Smooth muscle cell (in vitro differentiated cells): ENCODE results near the gene SLC30A5. TPM values are rescaled to one million over a fixed set of nuclear protein-coding genes. Genes with fewer than 3 reads are reported as not detected.
"Not testable (repeated sequence)": the region's sequence is repeated elsewhere in the genome, so short reads cannot be mapped to it uniquely, and the experiment has no call there.

Experiments used
- DNase-seq: peaks from one replicate; lab custom pipeline; 2025; ENCODE audit not compliant: unreplicated experiment; lab: John Stamatoyannopoulos, UW
- H2AFZ ChIP-seq: fragments of 200-600 bp; sonication (generic); 2 replicates; pipeline ENCODE4 v1.6.0; 2016; ENCODE audit warnings: antibody characterized with exemption, low read depth, mild to moderate bottlenecking
- H3F3A ChIP-seq: fragments of 200-600 bp; sonication (generic); 2 replicates; pipeline ENCODE4 v1.6.0; 2017; ENCODE audit warnings: antibody characterized with exemption, low read depth
- H3K27ac ChIP-seq: fragments of 200-600 bp; sonication (generic); 2 replicates; pipeline ENCODE4 v1.5.1; 2016; ENCODE audit warnings: low read depth, mild to moderate bottlenecking
- H3K27me3 ChIP-seq: fragments of 200-600 bp; sonication (generic); 2 replicates; pipeline ENCODE4 v1.6.1; 2016; ENCODE audit warnings: low read depth, mild to moderate bottlenecking
- H3K36me3 ChIP-seq: fragments of 200-600 bp; sonication (generic); 2 replicates; pipeline ENCODE4 v1.5.1; 2016; ENCODE audit warnings: low read depth
- H3K4me1 ChIP-seq: fragments of 200-600 bp; sonication (generic); 2 replicates; pipeline ENCODE4 v1.5.1; 2016; ENCODE audit warnings: low read depth
- H3K4me2 ChIP-seq: fragments of 200-600 bp; sonication (generic); 2 replicates; pipeline ENCODE4 v1.6.0; 2016; ENCODE audit warnings: mild to moderate bottlenecking
- H3K4me3 ChIP-seq: fragments of 200-600 bp; sonication (generic); 2 replicates; pipeline ENCODE4 v1.5.1; 2016; ENCODE audit warnings: mild to moderate bottlenecking
- H3K79me2 ChIP-seq: fragments of 200-600 bp; sonication (generic); 2 replicates; pipeline ENCODE4 v1.6.0; 2016; ENCODE audit warnings: low read depth, mild to moderate bottlenecking
- H3K9ac ChIP-seq: fragments of 200-600 bp; sonication (generic); 2 replicates; pipeline ENCODE4 v1.6.0; 2016; ENCODE audit warnings: low read depth
- H3K9me3 ChIP-seq: fragments of 200-600 bp; sonication (generic); replicated peaks from 2 replicates; pipeline ENCODE4 v1.5.1; 2016; ENCODE audit warnings: low read depth
- H4K20me1 ChIP-seq: fragments of 200-600 bp; sonication (generic); 2 replicates; pipeline ENCODE4 v1.6.0; 2016; ENCODE audit warnings: low read depth
- WGBS: methylation state at CpG from one replicate; pipeline ENCODE4 v1.1.7; 2016; ENCODE audit warnings: low lambda C conversion rate; 5-methylcytosine and 5-hydroxymethylcytosine counted together
- polyA plus RNA-seq: library from polyadenylated mRNA; unstranded; fragments of >200 nt; fragmentation: Nextera tagmentation; extraction: Ambion mirVana; gene quantifications from 2 replicates; pipeline ENCODE4 v1.2.1, GENCODE V29; 2016
- total RNA-seq: library from RNA; depleted of rRNA; stranded (reverse); fragments of >200 nt; gene quantifications from 2 replicates; pipeline ENCODE4 v1.2.3, GENCODE V29; 2014
- TF ChIP-seq, protein P1 (sequence below): fragments of 200-600 bp; sonication (generic); IDR thresholded peaks from 2 replicates; pipeline ENCODE4 v1.5.1; 2017; ENCODE audit warnings: borderline replicate concordance, mild to moderate bottlenecking, antibody characterized with exemption; ENCODE audit not compliant: insufficient read depth, poor library complexity, severe bottlenecking

Gene SLC30A5
- total and polyA plus RNA-seq, 2 experiments from 2014 or later, result 54.5 to 79.5 TPM

DNA sequence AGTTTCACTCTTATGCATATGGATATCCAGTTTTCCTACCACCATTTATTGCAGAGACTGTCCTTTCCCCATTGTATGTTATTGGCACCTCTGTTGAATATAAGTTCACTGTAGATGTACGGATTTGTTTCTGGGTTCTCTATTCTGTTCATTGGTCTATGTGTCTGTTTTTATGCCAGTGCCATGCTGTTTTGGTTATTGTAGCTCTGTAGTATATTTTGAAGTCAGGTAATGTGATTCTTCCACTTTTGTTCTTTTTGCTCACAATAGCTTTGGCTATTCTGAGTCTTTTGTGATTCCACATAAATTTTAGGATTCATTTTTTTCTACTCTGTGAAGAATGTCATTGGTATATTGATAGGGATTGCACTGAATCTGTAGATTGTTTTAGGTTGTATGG lies 47.0 kb downstream of the SLC30A5 start:
- no peaks in the 10 kb centered on the region for H4K20me1 ChIP-seq
- no peaks in the 10 kb centered on the region for H3K27me3 ChIP-seq
- WGBS, result 91% methylated on average over 1 of the region's 1 CpG
- no peak overlapping the region for H3K4me3 ChIP-seq
- no peaks in the 10 kb centered on the region for H3F3A ChIP-seq
- no peak overlapping the region for H3K27ac ChIP-seq
- no peak overlapping the region for H3K9ac ChIP-seq
- H3K79me2 ChIP-seq, result no peaks in the 10 kb centered on the region
- no peaks in the 10 kb centered on the region for H3K36me3 ChIP-seq
- TF ChIP-seq, protein P1, sequence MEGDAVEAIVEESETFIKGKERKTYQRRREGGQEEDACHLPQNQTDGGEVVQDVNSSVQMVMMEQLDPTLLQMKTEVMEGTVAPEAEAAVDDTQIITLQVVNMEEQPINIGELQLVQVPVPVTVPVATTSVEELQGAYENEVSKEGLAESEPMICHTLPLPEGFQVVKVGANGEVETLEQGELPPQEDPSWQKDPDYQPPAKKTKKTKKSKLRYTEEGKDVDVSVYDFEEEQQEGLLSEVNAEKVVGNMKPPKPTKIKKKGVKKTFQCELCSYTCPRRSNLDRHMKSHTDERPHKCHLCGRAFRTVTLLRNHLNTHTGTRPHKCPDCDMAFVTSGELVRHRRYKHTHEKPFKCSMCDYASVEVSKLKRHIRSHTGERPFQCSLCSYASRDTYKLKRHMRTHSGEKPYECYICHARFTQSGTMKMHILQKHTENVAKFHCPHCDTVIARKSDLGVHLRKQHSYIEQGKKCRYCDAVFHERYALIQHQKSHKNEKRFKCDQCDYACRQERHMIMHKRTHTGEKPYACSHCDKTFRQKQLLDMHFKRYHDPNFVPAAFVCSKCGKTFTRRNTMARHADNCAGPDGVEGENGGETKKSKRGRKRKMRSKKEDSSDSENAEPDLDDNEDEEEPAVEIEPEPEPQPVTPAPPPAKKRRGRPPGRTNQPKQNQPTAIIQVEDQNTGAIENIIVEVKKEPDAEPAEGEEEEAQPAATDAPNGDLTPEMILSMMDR, result no peak
- no peaks in the 10 kb centered on the region for H3K4me1 ChIP-seq
- H3K4me2 ChIP-seq, result no peak overlapping the region
- peaks cover 4% of the 10 kb centered on the region for H3K9me3 ChIP-seq
- H2AFZ ChIP-seq, result no peak overlapping the region
- no peak for DNase-seq

DNA sequence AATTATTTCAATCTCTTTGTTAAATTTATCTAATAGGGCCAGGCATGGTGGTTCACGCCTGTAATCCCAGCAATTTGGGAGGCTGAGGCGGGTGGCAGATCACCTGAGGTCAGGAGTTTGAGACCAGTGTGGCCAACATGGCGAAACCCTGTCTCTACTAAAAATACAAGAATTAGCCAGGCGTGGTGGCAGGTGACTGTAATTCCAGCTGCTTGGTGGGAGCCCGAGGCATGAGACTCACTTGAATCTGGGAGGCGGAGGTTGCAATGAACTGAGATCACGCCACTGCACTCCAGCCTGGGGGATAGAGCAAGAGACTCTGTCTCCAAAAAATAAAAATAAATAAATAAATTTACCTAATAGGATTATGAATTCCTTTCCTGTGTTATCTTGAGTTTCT lies 54.8 kb downstream of the SLC30A5 start:
- not testable (repeated sequence) for H3K27me3 ChIP-seq, H3K9me3 ChIP-seq, DNase-seq, H3K9ac ChIP-seq, H3K4me3 ChIP-seq, H3K4me1 ChIP-seq, H3F3A ChIP-seq, H3K27ac ChIP-seq, H4K20me1 ChIP-seq, H3K79me2 ChIP-seq, H2AFZ ChIP-seq, H3K36me3 ChIP-seq, H3K4me2 ChIP-seq
- WGBS, result 94% methylated on average over 7 of the region's 7 CpGs

DNA sequence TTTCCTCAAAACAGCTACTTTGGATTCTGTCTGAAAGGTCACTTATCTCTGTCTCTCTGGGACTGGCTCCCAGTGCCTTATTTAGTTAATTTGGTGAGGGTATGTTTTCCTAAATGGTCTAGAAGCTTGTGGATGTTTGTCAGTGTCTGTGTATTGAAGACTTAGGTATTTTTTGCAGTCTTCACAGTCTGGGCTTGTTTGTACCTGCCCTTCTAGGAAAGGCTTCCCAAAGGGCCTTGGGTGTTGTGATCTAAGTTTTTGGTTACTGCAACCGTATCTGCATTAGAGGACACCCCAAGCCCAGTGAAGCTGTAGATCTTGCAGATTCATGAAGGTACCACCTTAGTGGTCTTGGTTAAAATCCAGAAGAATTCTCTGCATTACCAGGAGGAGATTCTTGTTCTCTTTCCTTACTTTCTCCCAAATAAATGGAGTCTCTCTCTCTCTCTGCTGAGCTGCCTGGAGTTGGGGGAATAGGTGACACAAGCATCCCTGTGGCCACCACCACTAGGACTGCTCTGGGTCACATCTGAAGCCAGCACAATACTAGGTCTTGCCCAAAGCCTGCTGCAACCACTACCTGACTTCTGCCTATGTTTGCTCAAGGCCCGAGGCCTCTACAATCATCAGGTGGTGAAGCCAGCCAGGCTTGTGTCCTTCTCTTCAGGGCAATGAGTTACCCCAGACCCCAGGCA lies 55.3 kb downstream of the SLC30A5 start:
- no peaks in the 10 kb centered on the region for H3K36me3 ChIP-seq
- 87% methylated on average over 2 of the region's 2 CpGs for WGBS
- H3K9me3 ChIP-seq, result no peaks in the 10 kb centered on the region
- H3K79me2 ChIP-seq, result no peaks in the 10 kb centered on the region
- H3F3A ChIP-seq, result no peaks in the 10 kb centered on the region
- TF ChIP-seq, protein P1, result no peak
- H3K4me3 ChIP-seq, result no peak overlapping the region
- no peak overlapping the region for H2AFZ ChIP-seq
- H4K20me1 ChIP-seq, result no peaks in the 10 kb centered on the region
- no peaks in the 10 kb centered on the region for H3K4me1 ChIP-seq
- no peak for DNase-seq
- no peak overlapping the region for H3K4me2 ChIP-seq
- no peak overlapping the region for H3K9ac ChIP-seq
- H3K27me3 ChIP-seq, result no peaks in the 10 kb centered on the region
- H3K27ac ChIP-seq, result no peak overlapping the region

DNA sequence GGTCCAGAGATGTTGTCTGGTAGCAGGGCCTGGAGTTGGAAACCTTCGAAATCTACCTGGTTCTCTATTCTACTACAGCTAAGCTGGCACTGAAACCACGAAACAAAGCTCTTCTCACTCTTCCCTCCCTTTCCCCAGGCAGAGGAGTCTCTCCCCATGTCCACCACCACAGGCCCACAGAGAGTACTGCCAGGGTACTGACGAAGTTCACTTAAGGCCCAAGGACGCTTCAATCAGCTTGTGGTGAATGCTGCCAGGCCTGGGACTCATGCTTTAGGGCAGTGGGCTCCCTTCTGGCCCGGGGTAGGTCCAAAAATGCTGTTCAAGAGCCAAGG lies 55.8 kb downstream of the SLC30A5 start:
- H4K20me1 ChIP-seq, result no peaks in the 10 kb centered on the region
- H3K9me3 ChIP-seq, result no peaks in the 10 kb centered on the region
- H2AFZ ChIP-seq, result no peak overlapping the region
- H3K4me1 ChIP-seq, result no peaks in the 10 kb centered on the region
- no peak overlapping the region for H3K9ac ChIP-seq
- H3K4me3 ChIP-seq, result no peak overlapping the region
- no peaks in the 10 kb centered on the region for H3F3A ChIP-seq
- H3K4me2 ChIP-seq, result no peak overlapping the region
- no peaks in the 10 kb centered on the region for H3K79me2 ChIP-seq
- 96% methylated on average over 5 of the region's 5 CpGs for WGBS
- no peaks in the 10 kb centered on the region for H3K36me3 ChIP-seq
- DNase-seq, result no peak
- no peaks in the 10 kb centered on the region for H3K27me3 ChIP-seq
- no peak overlapping the region for H3K27ac ChIP-seq
- TF ChIP-seq, protein P1, result no peak
